ENCODE data around the gene DYDC1.
"Not testable (repeated sequence)": the region's sequence is repeated elsewhere in the genome, so short reads cannot be mapped to it uniquely, and the experiment has no call there.

DYDC1 gene

GRCh38 chr10:80356563-80356988 lies at the start of gene DYDC1, which contains the start of gene DYDC2:
Gene DYDC1 (minus strand): TSS chr10:80356755. CDS start chr10:80352601, 4,154 bp downstream.
Gene DYDC2 (plus strand): TSS chr10:80356781. CDS start chr10:80362444, 5,663 bp downstream.
- DNase-seq (ENCODE audit: low spot score) = peak; percentile 19

- no peak for DNase-seq (ENCODE audit: low spot score)
Measured at GRCh38 chr10:80406204-80406603, 49.6 kb upstream of the DYDC1 start.

GRCh38 chr10:80405626-80406025 lies 49.1 kb upstream of the DYDC1 start:
- no peak for DNase-seq (ENCODE audit: low spot score)

- no peak for DNase-seq (ENCODE audit: low spot score)
Measured at GRCh38 chr10:80405035-80405434, 48.5 kb upstream of the DYDC1 start.

- DNase-seq (ENCODE audit: low spot score) = no peak
Measured at GRCh38 chr10:80400136-80400804, 43.7 kb upstream of the DYDC1 start.

GRCh38 chr10:80397014-80397413 lies 40.5 kb upstream of the DYDC1 start:
- DNase-seq (ENCODE audit: low spot score) = no peak

GRCh38 chr10:80394358-80394916 lies 37.9 kb upstream of the DYDC1 start:
- no peak for DNase-seq (ENCODE audit: low spot score)

- DNase-seq (ENCODE audit: low spot score) = no peak
Measured at GRCh38 chr10:80392250-80392649, 35.7 kb upstream of the DYDC1 start.

- no peak for DNase-seq (ENCODE audit: low spot score)
Measured at GRCh38 chr10:80390740-80391139, 34.2 kb upstream of the DYDC1 start.

- DNase-seq (ENCODE audit: low spot score) = peak; percentile 40
Measured at GRCh38 chr10:80382989-80383388, 26.4 kb upstream of the DYDC1 start.

GRCh38 chr10:80380185-80380584 lies 23.6 kb upstream of the DYDC1 start:
- DNase-seq (ENCODE audit: low spot score) = no peak

- DNase-seq (ENCODE audit: low spot score) = no peak
Measured at GRCh38 chr10:80379701-80380100, 23.1 kb upstream of the DYDC1 start.

GRCh38 chr10:80373502-80373901 lies 16.9 kb upstream of the DYDC1 start:
- no peak for DNase-seq (ENCODE audit: low spot score)

- no peak for DNase-seq (ENCODE audit: low spot score)
Measured at GRCh38 chr10:80372675-80373074, 16.1 kb upstream of the DYDC1 start.

- DNase-seq (ENCODE audit: low spot score) = no peak
Measured at GRCh38 chr10:80371467-80371866, 14.9 kb upstream of the DYDC1 start.

- no peak for DNase-seq (ENCODE audit: low spot score)
Measured at GRCh38 chr10:80365510-80365909, 9.0 kb upstream of the DYDC1 start.

GRCh38 chr10:80359644-80360043 lies 3.1 kb upstream of the DYDC1 start:
- no peak for DNase-seq (ENCODE audit: low spot score)

- DNase-seq (ENCODE audit: low spot score) = not testable (repeated sequence)
Measured at GRCh38 chr10:80358925-80359324, 2.4 kb upstream of the DYDC1 start.

GRCh38 chr10:80357851-80358125 lies 1.2 kb upstream of the DYDC1 start:
- DNase-seq (ENCODE audit: low spot score) = no peak

GRCh38 chr10:80356989-80357850 lies 665 bp upstream of the DYDC1 start:
- no peak for DNase-seq (ENCODE audit: low spot score)

GRCh38 chr10:80351220-80351619 lies 5.3 kb downstream of the DYDC1 start:
- no peak for DNase-seq (ENCODE audit: low spot score)

- DNase-seq (ENCODE audit: low spot score) = no peak
Measured at GRCh38 chr10:80350251-80350650, 6.3 kb downstream of the DYDC1 start.

GRCh38 chr10:80344912-80345311 lies 11.6 kb downstream of the DYDC1 start:
- no peak for DNase-seq (ENCODE audit: low spot score)

All from germinal center (tissue), 1 donor.